Cardiac fibroblast (primary cell): ENCODE measurements around the gene PPP1R37.
A peak's percentile ranks its signal among the peaks of the same experiment; 100 is the strongest.

ENCODE experiments used
- DNase-seq, 2 donors: peaks; one replicate each; pipeline versions ENCODE4 v3.0.0 to v3.0.0-alpha.2; 2010; ENCODE audit warnings: low read depth in 2 of 2
- H3K4me3 ChIP-seq, 2 donors: replicated peaks in 1 of 2; 1 replicate in 1 of 2; 2 replicates in 1 of 2; pipeline ENCODE4 v1.5.1; 2011; ENCODE audit warnings: low read depth in 2 of 2, low read length in 2 of 2, mild to moderate bottlenecking in 2 of 2, moderate library complexity in 1 of 2
- TF ChIP-seq, protein P1 (sequence below): IDR thresholded peaks from one replicate; pipeline ENCODE4 v1.5.1; 2011; ENCODE audit warnings: low read depth, mild to moderate bottlenecking, low read length, inconsistent platforms

PPP1R37 gene

DNA sequence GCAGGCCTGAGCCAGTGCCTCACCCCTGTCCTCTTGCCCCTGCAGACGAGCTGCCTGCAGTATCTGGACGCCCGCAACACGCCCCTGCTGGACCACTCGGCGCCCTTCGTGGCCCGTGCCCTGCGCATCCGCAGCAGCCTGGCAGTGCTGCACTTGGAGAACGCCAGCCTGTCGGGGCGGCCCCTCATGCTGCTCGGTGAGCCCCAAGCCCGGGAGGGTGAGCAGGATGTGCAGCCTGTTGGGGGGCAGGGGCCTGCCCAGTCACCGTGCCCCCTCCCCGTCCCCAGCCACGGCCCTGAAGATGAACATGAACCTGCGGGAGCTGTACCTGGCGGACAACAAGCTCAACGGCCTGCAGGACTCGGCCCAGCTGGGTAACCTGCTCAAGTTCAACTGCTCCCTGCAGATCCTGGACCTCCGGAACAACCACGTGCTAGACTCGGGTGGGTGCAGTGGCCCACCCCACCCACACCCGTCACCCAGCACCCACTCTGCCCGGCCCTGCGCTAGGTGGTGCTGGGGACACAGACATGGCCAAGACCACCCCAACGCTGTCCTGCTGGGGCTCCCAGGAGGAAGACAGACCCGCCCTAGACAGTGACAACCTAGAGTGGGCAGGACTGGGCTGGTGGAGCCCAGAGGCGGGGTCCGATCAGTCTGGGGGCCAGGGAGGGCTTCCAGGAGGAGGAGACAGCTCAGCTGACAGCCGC is 49.2 kb downstream of the PPP1R37 start:
- no peak overlapping the region for H3K4me3 ChIP-seq
- TF ChIP-seq, protein P1, sequence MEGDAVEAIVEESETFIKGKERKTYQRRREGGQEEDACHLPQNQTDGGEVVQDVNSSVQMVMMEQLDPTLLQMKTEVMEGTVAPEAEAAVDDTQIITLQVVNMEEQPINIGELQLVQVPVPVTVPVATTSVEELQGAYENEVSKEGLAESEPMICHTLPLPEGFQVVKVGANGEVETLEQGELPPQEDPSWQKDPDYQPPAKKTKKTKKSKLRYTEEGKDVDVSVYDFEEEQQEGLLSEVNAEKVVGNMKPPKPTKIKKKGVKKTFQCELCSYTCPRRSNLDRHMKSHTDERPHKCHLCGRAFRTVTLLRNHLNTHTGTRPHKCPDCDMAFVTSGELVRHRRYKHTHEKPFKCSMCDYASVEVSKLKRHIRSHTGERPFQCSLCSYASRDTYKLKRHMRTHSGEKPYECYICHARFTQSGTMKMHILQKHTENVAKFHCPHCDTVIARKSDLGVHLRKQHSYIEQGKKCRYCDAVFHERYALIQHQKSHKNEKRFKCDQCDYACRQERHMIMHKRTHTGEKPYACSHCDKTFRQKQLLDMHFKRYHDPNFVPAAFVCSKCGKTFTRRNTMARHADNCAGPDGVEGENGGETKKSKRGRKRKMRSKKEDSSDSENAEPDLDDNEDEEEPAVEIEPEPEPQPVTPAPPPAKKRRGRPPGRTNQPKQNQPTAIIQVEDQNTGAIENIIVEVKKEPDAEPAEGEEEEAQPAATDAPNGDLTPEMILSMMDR: no peak
- no peak for DNase-seq

DNA sequence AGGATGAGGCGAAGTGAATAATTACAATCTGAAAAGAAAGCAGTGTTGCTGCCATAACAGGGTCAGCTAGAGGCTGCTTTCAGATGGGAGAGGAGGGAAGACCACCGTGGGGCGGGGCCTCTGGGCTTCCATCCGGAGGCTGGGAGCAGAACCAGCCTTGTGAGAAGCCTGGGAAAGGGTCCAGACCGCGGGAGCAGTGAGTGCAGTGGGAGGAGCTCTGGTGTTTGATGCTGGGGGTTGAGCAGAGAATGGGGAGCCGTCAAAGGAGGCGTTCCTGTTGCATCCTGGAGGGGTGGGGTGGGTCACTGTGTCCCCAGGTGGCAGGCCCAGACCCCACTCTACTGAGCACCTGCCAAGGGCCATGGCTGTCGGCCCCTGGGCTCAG is 49.7 kb downstream of the PPP1R37 start:
- DNase-seq: peak in 1 of 2 donors; percentile 16
- TF ChIP-seq, protein P1: no peak

DNA sequence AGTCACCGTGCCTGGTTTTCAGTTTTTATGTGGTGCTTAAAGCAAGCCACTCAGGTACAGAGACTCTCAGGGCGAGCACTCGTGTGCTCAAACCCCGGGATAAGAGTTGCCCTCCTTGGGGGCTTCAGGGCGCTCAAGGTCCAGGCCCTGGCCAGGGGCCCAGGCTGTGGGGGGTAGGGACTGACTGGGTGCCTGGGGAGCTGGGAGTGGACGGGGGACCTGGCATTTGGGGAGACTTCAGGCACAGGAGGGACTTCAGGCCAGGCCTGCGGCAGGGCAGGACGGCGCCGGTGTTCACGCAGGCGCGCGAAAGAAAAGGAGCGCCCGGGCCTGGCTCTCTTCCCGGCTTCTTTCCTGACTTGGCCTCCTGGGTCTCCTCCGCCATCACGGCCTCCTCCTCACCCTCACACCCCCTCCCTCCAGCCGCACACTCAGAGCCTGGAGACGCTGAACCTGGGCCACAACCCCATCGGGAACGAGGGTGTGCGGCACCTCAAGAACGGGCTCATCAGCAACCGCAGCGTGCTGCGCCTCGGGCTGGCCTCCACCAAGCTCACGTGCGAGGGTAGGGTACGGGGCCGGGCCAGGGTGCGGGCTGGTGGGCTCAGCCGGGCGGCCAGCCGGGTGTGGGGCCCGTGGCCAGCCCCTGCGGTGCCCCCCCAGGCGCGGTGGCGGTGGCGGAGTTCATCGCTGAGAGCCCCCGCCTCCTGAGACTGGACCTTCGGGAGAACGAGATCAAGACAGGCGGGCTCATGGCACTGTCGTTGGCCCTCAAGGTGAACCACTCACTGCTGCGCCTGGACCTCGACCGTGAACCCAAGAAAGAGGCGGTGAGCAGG is 51.7 kb downstream of the PPP1R37 start:
- no peak overlapping the region for H3K4me3 ChIP-seq
- no peak for DNase-seq
- TF ChIP-seq, protein P1: no peak

More for the DNA sequence above, 49.7 kb downstream of the PPP1R37 start:
- no peak overlapping the region for H3K4me3 ChIP-seq

DNA sequence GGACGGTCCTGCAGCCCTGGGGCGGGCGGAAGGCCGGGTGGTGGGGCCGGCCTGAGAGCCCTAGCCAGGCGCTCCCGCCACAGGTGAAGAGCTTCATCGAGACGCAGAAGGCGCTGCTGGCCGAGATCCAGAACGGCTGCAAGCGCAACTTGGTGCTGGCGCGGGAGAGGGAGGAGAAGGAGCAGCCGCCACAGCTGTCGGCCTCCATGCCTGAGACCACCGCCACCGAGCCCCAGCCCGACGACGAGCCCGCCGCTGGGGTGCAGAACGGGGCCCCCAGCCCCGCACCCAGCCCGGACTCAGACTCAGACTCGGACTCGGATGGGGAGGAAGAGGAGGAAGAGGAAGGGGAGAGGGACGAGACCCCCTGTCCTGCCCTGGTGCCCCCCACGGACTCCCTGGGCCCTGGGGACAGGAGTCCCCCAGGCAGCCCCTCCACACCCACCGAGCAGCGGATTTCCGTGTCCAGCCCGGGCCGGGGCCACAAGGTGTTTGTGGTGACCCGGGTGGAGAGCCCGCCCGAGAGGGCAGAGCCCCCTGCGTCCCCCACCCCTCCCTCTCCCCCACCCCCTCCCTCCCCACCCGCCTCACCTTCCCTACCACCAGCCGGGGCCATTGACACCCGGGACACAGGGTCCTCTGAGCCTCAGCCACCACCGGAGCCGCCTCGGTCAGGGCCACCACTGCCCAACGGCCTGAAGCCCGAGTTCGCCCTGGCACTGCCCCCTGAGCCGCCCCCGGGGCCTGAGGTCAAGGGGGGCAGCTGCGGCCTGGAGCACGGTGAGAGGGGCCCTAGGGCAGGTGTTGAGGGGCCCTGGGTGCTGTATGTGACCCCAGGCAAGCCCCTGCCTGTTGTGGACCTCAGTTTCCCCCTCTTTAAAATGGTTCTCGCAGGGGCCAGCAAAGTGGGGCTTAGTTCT is 52.6 kb downstream of the PPP1R37 start:
- TF ChIP-seq, protein P1: no peak
- no peak for DNase-seq
- no peak overlapping the region for H3K4me3 ChIP-seq

DNA sequence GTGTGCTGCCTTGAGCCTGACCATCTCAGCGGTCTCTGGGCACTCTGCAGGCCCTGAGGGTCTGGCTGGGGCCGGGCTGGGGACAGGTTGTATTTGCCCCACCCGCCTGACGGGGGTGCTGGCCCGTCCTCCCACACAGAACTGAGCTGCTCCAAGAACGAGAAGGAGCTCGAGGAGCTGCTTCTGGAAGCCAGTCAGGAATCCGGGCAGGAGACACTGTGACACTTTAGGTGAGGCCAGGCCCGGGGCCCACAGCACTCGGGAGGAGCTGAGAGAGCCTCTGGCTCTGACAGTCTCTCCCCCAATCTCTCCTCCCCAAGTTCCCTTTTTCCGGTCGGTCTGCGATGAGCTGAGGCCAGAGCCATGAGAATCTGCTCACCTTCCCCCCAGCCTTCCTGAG is 53.3 kb downstream of the PPP1R37 start:
- no peak for DNase-seq
- no peak overlapping the region for H3K4me3 ChIP-seq
- TF ChIP-seq, protein P1: no peak

DNA sequence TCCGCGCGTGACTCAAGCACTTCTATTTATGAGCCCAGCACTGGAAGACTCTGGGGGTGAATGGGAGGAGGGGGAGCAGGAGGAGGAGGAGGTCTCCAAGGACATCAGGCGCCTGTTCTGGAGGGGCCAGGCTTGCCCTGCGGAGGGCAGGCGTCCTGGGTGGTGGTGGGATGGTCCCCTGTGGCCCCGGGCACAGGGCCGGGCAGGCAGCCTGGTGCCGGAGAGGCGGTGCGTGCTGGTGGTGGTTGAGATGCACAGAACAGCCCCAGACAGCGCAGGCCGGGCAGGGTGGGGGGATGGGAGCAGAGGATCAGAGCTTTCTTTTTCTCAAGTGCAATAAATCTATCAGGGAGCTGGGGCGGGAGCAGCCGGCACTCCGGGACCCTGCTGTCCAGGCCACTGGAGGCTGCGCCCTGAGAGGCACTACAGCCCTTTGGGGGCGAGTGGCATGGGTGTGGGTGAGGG is 53.8 kb downstream of the PPP1R37 start:
- H3K4me3 ChIP-seq: no peak overlapping the region
- DNase-seq: no peak
- TF ChIP-seq, protein P1: no peak
